Keratinocyte (primary cell): Measurements from ENCODE around the gene CD180. TPM values are rescaled to one million over a fixed set of nuclear protein-coding genes. Genes with fewer than 3 reads are reported as not detected.

Experiments used
- DNase-seq: peaks from one replicate; pipeline ENCODE4 v3.0.0-alpha.2; 2011; ENCODE audit warnings: low read depth, missing footprints, low spot score
- FAIRE-seq: peaks from 2 replicates; lab custom pipeline; 2011; peaks lifted over from hg19 to GRCh38; lab: Jason Lieb, UNC
- H2AFZ ChIP-seq: 2 replicates; pipeline ENCODE4 v1.6.0; 2012; ENCODE audit warnings: low read length, control low read depth, inconsistent platforms; ENCODE audit not compliant: control insufficient read depth
- H3K27ac ChIP-seq: 2 replicates; pipeline ENCODE4 v1.5.1; 2011; ENCODE audit warnings: low read length; ENCODE audit not compliant: control insufficient read depth, insufficient read depth
- H3K27me3 ChIP-seq: 3 replicates; pipeline ENCODE4 v1.6.0; 2011; ENCODE audit warnings: low read length; ENCODE audit not compliant: control insufficient read depth, insufficient read depth; ENCODE audit errors: extremely low read depth
- H3K36me3 ChIP-seq, 2 experiments: 2 replicates in 1 of 2; 3 replicates in 1 of 2; pipeline ENCODE4 v1.5.1; 2011; ENCODE audit warnings: low read length in 2 of 2, mild to moderate bottlenecking in 1 of 2; ENCODE audit not compliant: control insufficient read depth in 2 of 2, insufficient read depth in 2 of 2; ENCODE audit errors: extremely low read depth in 1 of 2
- H3K4me1 ChIP-seq: 3 replicates; pipeline ENCODE4 v1.5.1; 2011; ENCODE audit warnings: low read length; ENCODE audit not compliant: control insufficient read depth, insufficient read depth; ENCODE audit errors: extremely low read depth
- H3K4me2 ChIP-seq: 3 replicates; pipeline ENCODE4 v1.6.0; 2011; ENCODE audit warnings: low read depth, low read length; ENCODE audit not compliant: control insufficient read depth, insufficient read depth; ENCODE audit errors: extremely low read depth
- H3K4me3 ChIP-seq, 3 experiments: fragments of 200-600 bp in 1 of 3; sonication (generic) in 1 of 3; 2 replicates in 2 of 3; 3 replicates in 1 of 3; pipeline ENCODE4 v1.5.1; 2011 to 2016; ENCODE audit warnings: low read length in 3 of 3, mild to moderate bottlenecking in 3 of 3, control low read depth in 2 of 3, inconsistent platforms in 1 of 3, low read depth in 1 of 3, mixed read lengths in 1 of 3, mixed run types in 1 of 3, moderate library complexity in 1 of 3; ENCODE audit not compliant: control insufficient read depth in 2 of 3, insufficient read depth in 2 of 3; ENCODE audit errors: extremely low read depth in 1 of 3
- H3K79me2 ChIP-seq: 2 replicates; pipeline ENCODE4 v1.6.0; 2012; ENCODE audit warnings: low read length; ENCODE audit not compliant: control insufficient read depth, insufficient read depth
- H3K9ac ChIP-seq: 3 replicates; pipeline ENCODE4 v1.6.0; 2011; ENCODE audit warnings: low read length; ENCODE audit not compliant: control insufficient read depth, insufficient read depth; ENCODE audit errors: extremely low read depth
- H3K9me1 ChIP-seq: 3 replicates; pipeline ENCODE4 v1.6.0; 2011; ENCODE audit warnings: low read length; ENCODE audit not compliant: control insufficient read depth, insufficient read depth; ENCODE audit errors: extremely low read depth
- H3K9me3 ChIP-seq: 2 replicates; pipeline ENCODE4 v1.5.1; 2012; ENCODE audit warnings: low read depth, low read length; ENCODE audit not compliant: control insufficient read depth
- H4K20me1 ChIP-seq: 3 replicates; pipeline ENCODE4 v1.6.0; 2011; ENCODE audit warnings: low read length; ENCODE audit not compliant: control insufficient read depth, insufficient read depth; ENCODE audit errors: extremely low read depth
- EZH2 ChIP-seq: IDR thresholded peaks from one replicate; pipeline ENCODE4 v1.6.1; 2012; ENCODE audit warnings: inconsistent platforms, mild to moderate bottlenecking, low read length, moderate library complexity
- dilution Hi-C: fragments of 300-500 bp; cut with MboI; formaldehyde crosslinking; loops from one replicate; pipeline ENCODE4 v1.7.0; 2020; ENCODE audit warnings: low sequenced_read_pairs; ENCODE audit not compliant: extremely low pct_ligation_motif_present
- polyA plus RNA-seq, 5 experiments: library from polyadenylated mRNA; depleted of rRNA in 3 of 5; stranded (reverse) in 3 of 5; stranded (forward) in 1 of 5; unstranded in 1 of 5; fragments of >200 nt; gene quantifications; 1 replicate in 1 of 5; 2 replicates in 3 of 5; 3 replicates in 1 of 5; pipeline versions ENCODE4 v1.2.1 to v1.2.3, GENCODE V29; 2011 to 2012; ENCODE audit warnings: missing spikeins in 2 of 5, low read depth in 1 of 5, low replicate concordance in 1 of 5
- TF ChIP-seq, protein P1 (sequence below), 3 experiments: IDR thresholded peaks in 1 of 3; conservative IDR thresholded peaks in 1 of 3; optimal IDR thresholded peaks in 1 of 3; 2 replicates in 2 of 3; 3 replicates in 1 of 3; pipeline versions ENCODE3 to v1.5.1; 2011; ENCODE audit warnings: low read length in 3 of 3, mild to moderate bottlenecking in 3 of 3, moderate library complexity in 2 of 3, control low read depth in 1 of 3, inconsistent platforms in 1 of 3; ENCODE audit not compliant: insufficient read depth in 2 of 3; ENCODE audit errors: extremely low read depth in 1 of 3

Gene CD180
- polyA plus RNA-seq, 1 donor (not counting 4 experiments of a cell fraction or from before 2014, with no cell fraction given) = not detected

DNA sequence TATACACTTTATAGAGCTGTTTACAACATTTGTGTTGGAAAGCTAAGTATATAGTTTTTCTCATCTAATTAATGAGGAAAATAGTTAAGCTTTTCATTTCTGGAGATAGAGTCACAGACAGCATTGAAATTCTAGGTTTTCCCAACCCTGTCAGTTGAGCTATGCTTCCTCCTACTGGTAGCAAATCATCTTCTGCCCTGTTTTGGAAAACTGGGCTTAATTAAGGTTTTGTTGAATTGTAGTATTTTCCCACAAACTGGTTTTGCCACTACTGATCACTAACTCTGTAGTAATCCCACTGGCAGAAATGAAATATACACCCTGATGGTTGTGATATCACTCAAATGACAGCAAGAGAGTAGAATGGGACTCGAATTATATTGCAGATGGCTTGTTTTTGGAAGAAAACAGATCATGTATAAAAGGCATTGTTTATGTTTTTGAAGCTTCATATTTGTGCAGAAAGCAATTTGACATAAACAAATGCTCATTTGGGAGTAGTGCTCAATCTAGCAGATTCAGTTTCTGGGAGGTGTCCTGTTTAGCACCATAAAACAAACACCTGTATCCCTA is 46.6 kb downstream of the CD180 start:
- Histone ChIP-seq H3K9me3 (no peaks in the 10 kb centered on the region), H3K27ac (no peak overlapping the region), H3K27me3 (no peaks in the 10 kb centered on the region), H3K9ac (no peak overlapping the region), H3K36me3 (peaks cover 25 to 42% of the 10 kb centered on the region in 2 experiments), H3K4me3 (no peak overlapping the region), H3K4me2 (no peak overlapping the region), H4K20me1 (no peaks in the 10 kb centered on the region), H3K79me2 (no peaks in the 10 kb centered on the region), H3K4me1 (no peaks in the 10 kb centered on the region), H3K9me1 (no peaks in the 10 kb centered on the region), H2AFZ (no peak overlapping the region)
- dilution Hi-C loops = no loop called here
- TF ChIP-seq EZH2 = no peak
- TF ChIP-seq, protein P1, sequence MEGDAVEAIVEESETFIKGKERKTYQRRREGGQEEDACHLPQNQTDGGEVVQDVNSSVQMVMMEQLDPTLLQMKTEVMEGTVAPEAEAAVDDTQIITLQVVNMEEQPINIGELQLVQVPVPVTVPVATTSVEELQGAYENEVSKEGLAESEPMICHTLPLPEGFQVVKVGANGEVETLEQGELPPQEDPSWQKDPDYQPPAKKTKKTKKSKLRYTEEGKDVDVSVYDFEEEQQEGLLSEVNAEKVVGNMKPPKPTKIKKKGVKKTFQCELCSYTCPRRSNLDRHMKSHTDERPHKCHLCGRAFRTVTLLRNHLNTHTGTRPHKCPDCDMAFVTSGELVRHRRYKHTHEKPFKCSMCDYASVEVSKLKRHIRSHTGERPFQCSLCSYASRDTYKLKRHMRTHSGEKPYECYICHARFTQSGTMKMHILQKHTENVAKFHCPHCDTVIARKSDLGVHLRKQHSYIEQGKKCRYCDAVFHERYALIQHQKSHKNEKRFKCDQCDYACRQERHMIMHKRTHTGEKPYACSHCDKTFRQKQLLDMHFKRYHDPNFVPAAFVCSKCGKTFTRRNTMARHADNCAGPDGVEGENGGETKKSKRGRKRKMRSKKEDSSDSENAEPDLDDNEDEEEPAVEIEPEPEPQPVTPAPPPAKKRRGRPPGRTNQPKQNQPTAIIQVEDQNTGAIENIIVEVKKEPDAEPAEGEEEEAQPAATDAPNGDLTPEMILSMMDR (optimal IDR thresholded peaks at IDR 0.05 in 1 of 3, IDR thresholded peaks at IDR 0.05 in 1 of 3, conservative IDR thresholded peaks at IDR 0.05 in 1 of 3; ENCODE audit: extremely low read depth in 1 of 3, insufficient read depth in 2 of 3, low read length in 3 of 3) = peak in 1 of 3 experiments; percentile 3
- FAIRE-seq (no peak), DNase-seq (no peak)

DNA sequence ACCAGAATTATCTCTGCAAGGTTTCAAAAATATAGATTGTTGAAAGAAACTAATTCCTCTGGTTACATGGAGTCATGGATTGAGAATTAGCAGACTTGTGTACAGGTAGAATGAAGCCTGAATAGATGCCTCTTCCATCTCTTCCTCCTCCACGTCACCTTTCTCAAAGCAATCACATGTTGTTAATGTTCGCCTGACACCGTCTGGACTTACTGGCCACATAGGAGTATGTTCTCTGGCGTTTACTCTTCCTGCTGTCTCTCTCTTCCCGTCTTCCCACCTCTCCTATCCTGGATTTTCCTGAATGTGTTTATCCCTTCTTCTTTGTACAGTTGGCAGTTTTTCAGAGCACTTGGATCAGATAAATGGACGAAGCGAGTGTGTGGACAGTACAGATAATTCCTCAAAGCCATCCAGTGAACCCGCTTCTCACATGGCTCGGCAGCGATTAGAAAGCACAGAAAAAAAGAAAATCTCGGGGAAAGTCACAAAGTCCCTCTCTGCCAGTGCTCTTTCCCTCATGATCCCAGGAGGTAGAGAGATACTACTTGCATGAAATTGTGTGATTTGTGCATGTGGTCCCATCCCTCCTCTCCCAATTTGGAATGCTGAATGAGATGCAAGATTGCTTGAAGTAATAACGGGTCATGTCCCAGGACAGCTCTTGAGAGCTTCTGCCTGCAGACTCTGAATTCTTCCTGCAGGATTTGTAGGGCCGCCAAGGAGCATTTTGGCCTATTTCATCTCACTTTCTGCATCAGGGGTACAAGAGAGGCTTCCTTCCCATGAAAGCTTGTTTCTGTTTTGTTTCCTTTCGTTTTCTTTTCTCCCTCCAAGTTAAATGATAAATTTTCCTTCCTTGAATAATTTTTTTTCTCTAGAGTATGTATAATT is 47.3 kb downstream of the CD180 start:
- no peak overlapping the region for H3K4me3 ChIP-seq
- H2AFZ ChIP-seq = no peak overlapping the region
- H3K79me2 ChIP-seq = no peaks in the 10 kb centered on the region
- no peak overlapping the region for H3K27ac ChIP-seq
- H3K9me3 ChIP-seq = no peaks in the 10 kb centered on the region
- H3K9me1 ChIP-seq = no peaks in the 10 kb centered on the region
- no peak for TF ChIP-seq EZH2
- TF ChIP-seq, protein P1 (optimal IDR thresholded peaks at IDR 0.05 in 1 of 3, IDR thresholded peaks at IDR 0.05 in 1 of 3, conservative IDR thresholded peaks at IDR 0.05 in 1 of 3; ENCODE audit: extremely low read depth in 1 of 3, insufficient read depth in 2 of 3, low read length in 3 of 3) = no peak
- H3K4me1 ChIP-seq = no peaks in the 10 kb centered on the region
- DNase-seq (no peak), FAIRE-seq (no peak)
- H4K20me1 ChIP-seq = no peaks in the 10 kb centered on the region
- no peak overlapping the region for H3K4me2 ChIP-seq
- H3K27me3 ChIP-seq = no peaks in the 10 kb centered on the region
- dilution Hi-C loops = no loop called here
- no peak overlapping the region for H3K9ac ChIP-seq
- peaks cover 24 to 41% of the 10 kb centered on the region in 2 experiments for H3K36me3 ChIP-seq
